ENCODE results near the gene PPFIA2.
A peak's percentile ranks its signal among the peaks of the same experiment; 100 is the strongest.
"Not testable (repeated sequence)": the region's sequence is repeated elsewhere in the genome, so short reads cannot be mapped to it uniquely, and the experiment has no call there.

PPFIA2 gene

GRCh38 chr12:81659310-81659709, 99.8 kb downstream of the PPFIA2 start:
- not testable (repeated sequence) for DNase-seq

- DNase-seq, result peak in 1 of 2 experiments; percentile 66
Measured at GRCh38 chr12:81644503-81644902, 114.6 kb downstream of the PPFIA2 start.

- no peak for DNase-seq
Measured at GRCh38 chr12:81639196-81639595, 120.0 kb downstream of the PPFIA2 start.

DNA sequence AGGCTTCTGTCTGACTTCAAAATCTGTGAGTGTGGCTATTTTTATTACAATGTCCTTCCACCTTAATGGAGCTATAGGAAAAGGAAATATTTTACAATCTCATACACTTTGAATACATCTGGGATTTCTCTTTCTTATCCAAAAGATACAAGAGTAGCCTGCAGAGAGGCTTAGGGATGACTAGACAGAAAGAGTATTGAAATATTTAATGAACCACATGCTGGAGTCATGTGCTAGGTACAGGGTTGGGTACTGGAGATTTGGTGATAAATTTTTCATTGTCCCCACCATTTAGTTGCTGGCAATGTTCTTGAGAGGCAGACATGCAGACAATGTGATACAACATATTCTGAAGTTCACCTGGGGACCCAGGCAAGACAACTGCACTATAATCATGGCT, 126.0 kb downstream of the PPFIA2 start:
- DNase-seq, result no peak

DNA sequence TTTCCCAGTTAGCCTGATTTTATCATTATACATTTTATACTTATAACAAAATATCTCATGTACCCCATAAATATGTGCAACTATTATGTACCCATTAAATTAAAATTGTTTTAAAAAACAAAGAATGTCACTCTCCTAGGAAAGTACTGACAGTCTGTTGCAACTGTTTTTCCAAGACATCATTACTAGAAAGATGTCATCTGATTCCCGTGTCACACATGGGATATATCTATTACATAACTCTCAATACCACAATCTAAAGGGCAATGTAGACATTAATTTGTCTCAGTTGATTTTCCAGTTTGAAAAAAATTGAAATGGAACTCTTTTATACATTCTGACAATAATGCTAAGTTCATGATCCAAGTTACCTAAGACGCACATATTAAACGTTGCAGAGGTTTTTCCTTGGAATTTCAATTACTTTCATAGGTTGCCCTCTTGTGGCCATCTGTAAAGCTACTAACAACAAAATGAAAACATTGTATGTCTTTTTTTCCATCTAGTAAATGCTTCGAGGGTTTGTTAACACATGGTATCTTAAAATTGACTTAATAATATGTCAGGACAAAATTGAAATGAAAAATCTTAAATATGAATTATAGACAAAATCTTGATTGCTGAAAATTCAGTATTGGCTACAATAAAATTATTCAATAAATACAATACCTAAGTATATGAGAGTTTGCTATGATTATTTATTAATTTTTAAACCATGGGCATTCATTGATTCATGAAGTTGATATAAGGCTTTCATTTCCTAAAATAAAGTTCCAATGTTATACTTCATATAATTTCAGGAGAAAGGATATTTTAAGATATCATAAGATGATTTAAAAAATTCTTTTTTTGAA, 131.6 kb downstream of the PPFIA2 start:
- DNase-seq, result peak; percentile 60 to 82

GRCh38 chr12:81626406-81626805, 132.7 kb downstream of the PPFIA2 start:
- no peak for DNase-seq

GRCh38 chr12:81617915-81618314, 141.2 kb downstream of the PPFIA2 start:
- DNase-seq, result peak in 1 of 2 experiments; percentile 70

DNA sequence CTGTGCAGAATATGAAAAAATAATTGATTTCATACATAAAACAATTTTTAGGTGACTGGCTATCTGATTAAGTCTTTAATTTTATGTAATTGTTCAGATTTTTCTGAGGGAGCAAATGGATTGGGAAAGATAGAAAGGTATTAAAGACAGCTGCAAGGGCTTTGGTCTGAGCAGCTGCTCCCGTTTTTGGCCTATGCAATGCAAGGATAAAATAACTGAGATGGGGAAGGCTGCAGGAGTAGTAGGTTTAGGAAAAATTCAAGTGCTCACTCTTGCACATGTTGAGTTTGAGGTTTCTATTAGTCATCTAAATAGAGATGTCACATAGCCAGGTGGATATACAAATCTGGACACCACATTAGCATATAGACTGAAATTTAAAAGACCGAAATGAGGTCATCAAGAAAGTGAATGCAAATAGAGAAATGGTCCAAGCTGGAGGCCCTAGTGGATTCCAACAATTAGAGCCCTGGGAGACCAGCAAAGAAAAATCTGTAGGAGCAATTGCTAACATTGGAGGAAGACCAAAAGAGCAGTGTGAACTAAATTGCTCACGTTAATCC, 144.0 kb downstream of the PPFIA2 start:
- DNase-seq, result no peak

GRCh38 chr12:81610955-81611889, 147.9 kb downstream of the PPFIA2 start:
- no peak for DNase-seq

GRCh38 chr12:81597928-81598604, 161.1 kb downstream of the PPFIA2 start:
- peak; percentile 39 to 76 for DNase-seq

DNA sequence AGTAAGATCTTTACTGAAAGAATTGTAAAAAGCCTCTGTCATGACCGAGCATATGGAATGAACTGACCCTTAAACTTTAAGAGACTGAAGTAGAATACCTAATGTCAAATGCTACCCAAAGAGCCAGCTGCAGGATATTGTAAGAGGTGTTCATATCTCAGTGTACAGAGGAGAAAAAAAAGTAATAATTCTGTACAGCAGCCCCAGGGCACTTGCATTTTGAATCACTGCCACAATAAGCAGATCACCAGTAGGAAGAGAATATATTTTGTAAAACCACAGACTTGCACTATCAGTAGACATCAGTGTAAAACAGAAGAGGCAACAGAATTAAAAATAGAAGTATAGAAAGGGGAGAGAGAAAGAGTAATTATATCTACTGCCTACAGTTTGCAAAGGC, 162.6 kb downstream of the PPFIA2 start:
- no peak for DNase-seq

- DNase-seq, result no peak
Measured at GRCh38 chr12:81591256-81591655, 167.9 kb downstream of the PPFIA2 start.

- not testable (repeated sequence) for DNase-seq
Measured at GRCh38 chr12:81590703-81591102, 168.4 kb downstream of the PPFIA2 start.

- DNase-seq, result peak in 1 of 2 experiments; percentile 22
Measured at GRCh38 chr12:81588235-81589008, 170.7 kb downstream of the PPFIA2 start.

- DNase-seq, result no peak
Measured at GRCh38 chr12:81585787-81586186, 173.4 kb downstream of the PPFIA2 start.

- peak in 1 of 2 experiments; percentile 20 for DNase-seq
Measured at GRCh38 chr12:81573228-81573627, 185.9 kb downstream of the PPFIA2 start.

GRCh38 chr12:81572411-81572810, 186.7 kb downstream of the PPFIA2 start:
- DNase-seq, result no peak

DNA sequence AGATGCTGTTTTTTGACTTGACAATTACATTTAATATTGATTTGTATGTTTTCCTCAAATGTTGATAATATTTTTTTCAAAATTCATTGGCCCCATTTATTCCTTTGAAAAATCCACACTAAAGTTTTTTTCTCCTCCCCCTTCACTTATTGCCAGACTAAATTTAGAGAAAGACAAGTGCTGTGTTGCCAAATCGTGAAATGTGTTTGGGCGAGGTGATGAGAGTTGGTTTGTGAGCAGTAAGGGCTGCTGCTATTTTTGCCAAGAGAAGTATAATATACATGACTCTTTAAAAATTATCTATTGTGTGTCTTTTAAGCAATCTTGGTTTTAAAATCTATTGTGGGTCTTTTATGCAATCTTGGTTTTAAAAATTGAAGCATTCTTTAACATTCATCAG, 188.9 kb downstream of the PPFIA2 start:
- peak in 1 of 2 experiments; percentile 6 for DNase-seq

- DNase-seq, result no peak
Measured at GRCh38 chr12:81564237-81564636, 194.9 kb downstream of the PPFIA2 start.

DNA sequence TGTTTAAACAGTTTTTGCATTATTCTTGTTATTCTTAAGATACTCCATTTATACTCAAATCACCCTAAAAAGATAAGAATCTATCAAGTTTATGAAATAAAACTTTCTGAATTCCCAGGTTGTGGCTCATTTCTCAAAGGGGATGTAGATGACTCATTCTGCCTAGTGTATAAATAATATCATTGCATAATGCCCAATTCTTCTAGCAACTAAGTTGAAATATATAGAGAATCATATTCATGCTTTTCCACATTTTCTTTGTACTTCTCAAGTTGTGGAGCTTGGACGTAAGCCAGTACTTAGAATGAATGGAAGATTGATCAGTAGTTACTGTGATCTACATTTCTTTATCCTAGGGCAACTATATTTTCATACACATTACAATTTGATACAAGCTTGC, 201.1 kb downstream of the PPFIA2 start:
- no peak for DNase-seq

DNA sequence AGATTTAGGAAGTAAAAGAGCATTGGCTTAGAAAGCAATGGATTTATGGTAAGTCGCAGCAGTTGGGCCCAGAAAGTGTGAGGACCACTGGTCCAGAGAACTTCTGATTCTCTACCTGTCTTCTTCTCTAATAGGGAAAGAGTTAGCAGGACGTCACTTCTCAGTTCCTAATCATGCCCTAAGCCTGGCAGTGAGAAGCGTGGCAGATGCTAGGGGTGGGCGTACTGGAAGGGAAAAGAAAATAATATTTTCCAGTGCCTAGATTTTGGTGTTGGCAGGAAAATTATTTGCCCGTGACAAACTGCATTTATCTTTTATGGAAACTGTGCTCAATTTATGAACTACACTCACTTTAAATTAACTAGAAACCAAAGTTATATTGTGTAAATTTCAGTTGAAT, 212.3 kb downstream of the PPFIA2 start:
- DNase-seq, result peak in 1 of 2 experiments; percentile 38

DNA sequence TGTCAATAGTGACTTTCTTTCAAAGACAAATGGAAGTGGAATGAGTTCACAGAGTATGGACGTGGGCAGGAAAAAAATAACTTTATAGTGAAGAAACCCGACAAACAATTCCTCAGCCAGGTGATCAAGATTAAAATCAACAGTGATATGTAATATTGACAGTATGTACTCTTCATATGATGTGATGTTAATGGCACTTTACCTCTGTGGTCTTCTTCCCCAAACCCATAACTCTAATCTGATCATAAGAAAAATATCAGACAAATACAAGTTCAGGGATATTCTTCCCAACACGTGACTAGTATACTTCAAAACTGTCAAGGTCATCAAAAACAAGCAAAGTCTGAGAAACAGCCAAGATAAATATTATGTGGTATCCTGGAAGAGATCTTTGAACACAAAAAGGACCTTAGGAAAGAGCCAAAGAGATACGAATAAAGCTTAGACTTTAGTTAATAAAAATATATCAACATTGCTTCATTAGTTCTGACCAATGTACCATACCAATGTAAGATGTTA, 215.5 kb downstream of the PPFIA2 start:
- DNase-seq, result no peak

Data from NCI-H446 (cell line).